H9 (cell line): ENCODE results near the gene BCL11B. TPM values are rescaled to one million over a fixed set of nuclear protein-coding genes. Genes with fewer than 3 reads are reported as not detected.
A peak's percentile ranks its signal among the peaks of the same experiment; 100 is the strongest.

Experiments
- DNase-seq: peaks from one replicate; pipeline ENCODE4 v3.0.0-alpha.2; 2017
- H2AFZ ChIP-seq: one replicate; pipeline ENCODE4 v1.6.1; 2013; ENCODE audit warnings: mild to moderate bottlenecking, low read length, control low read depth, moderate library complexity
- H2AK5ac ChIP-seq: 2 replicates; pipeline ENCODE4 v1.6.1; 2013; ENCODE audit warnings: low read length, control low read depth, mixed read lengths; ENCODE audit not compliant: insufficient read length
- H2BK120ac ChIP-seq: one replicate; pipeline ENCODE4 v1.6.1; 2013; ENCODE audit warnings: low read depth, mild to moderate bottlenecking, low read length, control low read depth, inconsistent platforms; ENCODE audit not compliant: poor library complexity, severe bottlenecking
- H2BK12ac ChIP-seq: 2 replicates; pipeline ENCODE4 v1.6.1; 2013; ENCODE audit warnings: low read length, control low read depth, mixed read lengths, low read depth; ENCODE audit not compliant: insufficient read length
- H2BK15ac ChIP-seq: 2 replicates; pipeline ENCODE4 v1.6.1; 2013; ENCODE audit warnings: low read depth, low read length, control low read depth
- H2BK20ac ChIP-seq: one replicate; pipeline ENCODE4 v1.6.1; 2013; ENCODE audit warnings: low read depth, mild to moderate bottlenecking, low read length, control low read depth, inconsistent platforms; ENCODE audit not compliant: poor library complexity, severe bottlenecking
- H2BK5ac ChIP-seq: 2 replicates; pipeline ENCODE4 v1.6.1; 2013; ENCODE audit warnings: low read length, control low read depth, mixed read lengths; ENCODE audit not compliant: insufficient read length
- H3K14ac ChIP-seq: 2 replicates; pipeline ENCODE4 v1.6.1; 2013; ENCODE audit warnings: low read length, control low read depth; ENCODE audit not compliant: insufficient read depth
- H3K18ac ChIP-seq: 2 replicates; pipeline ENCODE4 v1.6.1; 2013; ENCODE audit warnings: low read depth, mild to moderate bottlenecking, mixed read lengths, low read length, control low read depth; ENCODE audit not compliant: insufficient read length
- H3K23ac ChIP-seq: 2 replicates; pipeline ENCODE4 v1.6.1; 2013; ENCODE audit warnings: low read length, control low read depth, mixed read lengths, low read depth; ENCODE audit not compliant: insufficient read length
- H3K23me2 ChIP-seq: 2 replicates; pipeline ENCODE4 v1.6.1; 2013; ENCODE audit warnings: low read depth, mild to moderate bottlenecking, mixed read lengths, low read length, control low read depth; ENCODE audit not compliant: insufficient read length, poor library complexity, severe bottlenecking
- H3K27ac ChIP-seq: 2 replicates; pipeline ENCODE4 v1.5.1; 2013; ENCODE audit warnings: low read length, control low read depth, mixed read lengths, low read depth; ENCODE audit not compliant: insufficient read length
- H3K27me3 ChIP-seq: 2 replicates; pipeline ENCODE4 v1.6.1; 2013; ENCODE audit warnings: low read length, control low read depth, inconsistent platforms; ENCODE audit not compliant: insufficient read depth
- H3K4ac ChIP-seq: 2 replicates; pipeline ENCODE4 v1.6.1; 2013; ENCODE audit warnings: low read depth, mild to moderate bottlenecking, control low read depth, inconsistent platforms, low read length, moderate library complexity
- H3K4me1 ChIP-seq: 2 replicates; pipeline ENCODE4 v1.6.1; 2013; ENCODE audit warnings: low read length, control low read depth, inconsistent platforms; ENCODE audit not compliant: insufficient read depth
- H3K4me2 ChIP-seq: 2 replicates; pipeline ENCODE4 v1.6.1; 2013; ENCODE audit warnings: low read length, control low read depth, mixed read lengths; ENCODE audit not compliant: insufficient read length, insufficient read depth
- H3K56ac ChIP-seq: 2 replicates; pipeline ENCODE4 v1.6.1; 2013; ENCODE audit warnings: low read depth, mild to moderate bottlenecking, mixed read lengths, low read length, control low read depth; ENCODE audit not compliant: insufficient read length
- H3K79me1 ChIP-seq: 2 replicates; pipeline ENCODE4 v1.6.1; 2013; ENCODE audit warnings: low read depth, mild to moderate bottlenecking, moderate library complexity, low read length, control low read depth, inconsistent platforms; ENCODE audit not compliant: insufficient read depth, poor library complexity, severe bottlenecking
- H3K79me2 ChIP-seq: 2 replicates; pipeline ENCODE4 v1.6.1; 2013; ENCODE audit warnings: low read length, control low read depth, inconsistent platforms; ENCODE audit not compliant: insufficient read depth
- H3K9ac ChIP-seq: 2 replicates; pipeline ENCODE4 v1.6.1; 2013; ENCODE audit warnings: low read length, control low read depth, mixed read lengths; ENCODE audit not compliant: insufficient read length; ENCODE audit errors: extremely low read depth
- H3K9me3 ChIP-seq: one replicate; pipeline ENCODE4 v1.6.1; 2013; ENCODE audit warnings: low read depth, low read length, inconsistent platforms; ENCODE audit not compliant: control insufficient read depth
- H3T11ph ChIP-seq: one replicate; pipeline ENCODE4 v1.6.1; 2013; ENCODE audit warnings: mild to moderate bottlenecking, low read length, control low read depth, inconsistent platforms
- H4K20me1 ChIP-seq: one replicate; pipeline ENCODE4 v1.6.1; 2013; ENCODE audit not compliant: control insufficient read depth, insufficient read length, insufficient read depth
- H4K5ac ChIP-seq: 2 replicates; pipeline ENCODE4 v1.6.1; 2013; ENCODE audit warnings: low read depth, mild to moderate bottlenecking, mixed read lengths, low read length, control low read depth; ENCODE audit not compliant: insufficient read length
- H4K8ac ChIP-seq: replicated peaks from 2 replicates; pipeline ENCODE4 v1.6.1; 2013; ENCODE audit warnings: low read length, control low read depth, mixed read lengths, low read depth; ENCODE audit not compliant: insufficient read length
- H4K91ac ChIP-seq: 2 replicates; pipeline ENCODE4 v1.6.1; 2013; ENCODE audit warnings: low read depth, mild to moderate bottlenecking, moderate library complexity, mixed read lengths, low read length, control low read depth; ENCODE audit not compliant: insufficient read length
- H3K27ac Mint-ChIP-seq, 3 experiments: 2 replicates in 2 of 3; 3 replicates in 1 of 3; pipeline ENCODE4 v1.8.0; 2020 to 2021; ENCODE audit warnings: mixed read lengths in 3 of 3, mild to moderate bottlenecking in 1 of 3, moderate library complexity in 1 of 3
- H3K27me3 Mint-ChIP-seq: 2 replicates; pipeline ENCODE4 v1.8.0; 2021; ENCODE audit warnings: low read depth, mild to moderate bottlenecking, moderate library complexity, mixed read lengths
- H3K36me3 Mint-ChIP-seq, 3 experiments: 2 replicates in 2 of 3; 3 replicates in 1 of 3; pipeline ENCODE4 v1.8.0; 2020 to 2021; ENCODE audit warnings: low read depth in 3 of 3, mixed read lengths in 3 of 3; ENCODE audit not compliant: insufficient read depth in 1 of 3
- H3K4me1 Mint-ChIP-seq, 2 experiments: 2 replicates each; pipeline ENCODE4 v1.8.0; 2020; ENCODE audit warnings: mixed read lengths in 2 of 2
- H3K4me3 Mint-ChIP-seq, 2 experiments: 2 replicates in 1 of 2; 3 replicates in 1 of 2; pipeline ENCODE4 v1.8.0; 2020 to 2021; ENCODE audit warnings: mild to moderate bottlenecking in 2 of 2, mixed read lengths in 2 of 2, moderate library complexity in 1 of 2
- H3K9me3 Mint-ChIP-seq, 2 experiments: 2 replicates in 1 of 2; 3 replicates in 1 of 2; pipeline ENCODE4 v1.8.0; 2020; ENCODE audit warnings: mild to moderate bottlenecking in 2 of 2, mixed read lengths in 2 of 2, moderate library complexity in 1 of 2
- CTCF ChIP-seq: fragments of 200-600 bp; sonication (generic); conservative IDR thresholded peaks from 3 replicates; pipeline ENCODE4 v1.8.0; 2021; ENCODE audit warnings: antibody characterized with exemption, mild to moderate bottlenecking
- WGBS: extraction: QIAGEN DNeasy Blood & Tissue Kit; methylation state at CpG from one replicate; pipeline ENCODE4 v1.1.7; 2013; ENCODE audit warnings: missing lambda C conversion rate, low lambda C conversion rate, mixed read lengths; ENCODE audit not compliant: insufficient read length; ENCODE audit errors: extremely low coverage; 5-methylcytosine and 5-hydroxymethylcytosine counted together
- total RNA-seq: library from RNA; stranded (reverse); gene quantifications from 2 replicates; pipeline ENCODE4 v1.2.1, GENCODE V29; 2021

Gene BCL11B
- total RNA-seq, 1 experiment from 2014 or later = 4.9 TPM

- TF ChIP-seq CTCF = no peak
- Histone ChIP-seq H3T11ph (no peak overlapping the region), H3K4ac (no peak overlapping the region), H4K8ac (no peak overlapping the region), H2BK12ac (no peak overlapping the region), H3K79me1 (no peaks in the 10 kb centered on the region), H3K9me3 (no peaks in the 10 kb centered on the region), H2BK120ac (no peak overlapping the region), H3K27ac (no peak overlapping the region), H3K14ac (no peak overlapping the region), H2BK20ac (no peak overlapping the region), H3K79me2 (no peaks in the 10 kb centered on the region), H2AK5ac (no peak overlapping the region), H3K18ac (no peak overlapping the region), H3K4me2 (no peak overlapping the region), H3K27me3 (no peaks in the 10 kb centered on the region), H3K56ac (no peak overlapping the region), H3K9ac (no peak overlapping the region), H2BK15ac (no peak overlapping the region), H2AFZ (no peak overlapping the region), H3K23ac (no peak overlapping the region), H4K5ac (no peak overlapping the region), H3K4me1 (no peaks in the 10 kb centered on the region), H3K23me2 (no peaks in the 10 kb centered on the region), H4K91ac (no peak overlapping the region), H2BK5ac (no peak overlapping the region), H4K20me1 (no peaks in the 10 kb centered on the region)
- Mint-ChIP-seq H3K36me3 (no peaks in the 10 kb centered on the region; a peak in 1 of 7 replicates), H3K9me3 (no peaks in the 10 kb centered on the region), H3K27me3 (peaks cover 2% of the 10 kb centered on the region), H3K4me3 (no peak overlapping the region), H3K4me1 (peaks cover 22 to 26% of the 10 kb centered on the region in 2 experiments), H3K27ac (no peak overlapping the region; a peak in 1 of 7 replicates)
- peak; percentile 15 for DNase-seq
- no CpG with 5 or more reads among the region's 5 CpGs for WGBS
Observed at GRCh38 chr14:99136047-99136400, 136.0 kb downstream of the BCL11B start.
